K562 (cell line): ENCODE measurements around the gene ERCC2. TPM values are rescaled to one million over a fixed set of nuclear protein-coding genes. Genes with fewer than 3 reads are reported as not detected.

Experiments
- CCNT2 ChIP-seq: IDR thresholded peaks from 2 replicates; pipeline ENCODE4 v1.6.1; 2011; ENCODE audit warnings: borderline replicate concordance, low read depth, mild to moderate bottlenecking, moderate library complexity, mixed read lengths, low read length; ENCODE audit not compliant: insufficient read length; ENCODE audit errors: extremely low read depth
- ELF1 ChIP-seq: fragments of 200-800 bp; sonication (Bioruptor generic); IDR thresholded peaks from 2 replicates; pipeline ENCODE4 v1.6.1; 2016; ENCODE audit warnings: missing genetic modification characterization, missing compliant biosample characterization
- ESRRA ChIP-seq: fragments of 450-650 bp; IDR thresholded peaks from 2 replicates; pipeline ENCODE4 v1.6.1; 2014; ENCODE audit warnings: low read depth, mild to moderate bottlenecking, moderate library complexity, borderline replicate concordance
- ILF3 ChIP-seq: fragments of 450-650 bp; IDR thresholded peaks from 2 replicates; pipeline ENCODE4 v1.6.1; 2018; ENCODE audit warnings: antibody characterized with exemption, mild to moderate bottlenecking, moderate library complexity, borderline replicate concordance
- RBM17 ChIP-seq: fragments of 200-400 bp; formaldehyde crosslinking; IDR thresholded peaks from 2 replicates; pipeline ENCODE4 v1.6.1; 2017; ENCODE audit warnings: low read depth, mild to moderate bottlenecking, low read length, borderline replicate concordance
- SMARCA5 ChIP-seq: fragments of 450-650 bp; IDR thresholded peaks from 2 replicates; pipeline ENCODE4 v1.6.1; 2016
- polyA plus RNA-seq, 8 experiments: library from polyadenylated mRNA; depleted of rRNA in 4 of 8; stranded (reverse) in 5 of 8; unstranded in 3 of 8; fragments of >200 nt; fragmentation: Nextera tagmentation in 2 of 8; fragmentation: Illumina TruSeq in 1 of 8; extraction: Ambion mirVana in 2 of 8; extraction: Trizol in 1 of 8; gene quantifications; 2 replicates each; pipeline versions ENCODE4 v1.2.1 to v1.2.3, GENCODE V29; 2011 to 2014; ENCODE audit warnings: inconsistent platforms in 1 of 8, missing spikeins in 1 of 8
- total RNA-seq, 7 experiments: library from RNA; depleted of rRNA in 6 of 7; stranded (reverse); fragments of >200 nt in 6 of 7; fragmentation: Illumina TruSeq in 2 of 7; extraction: Trizol in 2 of 7; gene quantifications; 2 replicates each; pipeline versions ENCODE4 v1.2.1 to v1.2.3, GENCODE V29; 2011 to 2021; ENCODE audit warnings: low replicate concordance in 1 of 7
- TF ChIP-seq, protein P1 (sequence below): fragments of 200-600 bp; sonication (generic); IDR thresholded peaks from one replicate; pipeline ENCODE4 v1.6.1; 2012; ENCODE audit warnings: mild to moderate bottlenecking, low read depth, low read length, inconsistent platforms
- TF ChIP-seq, protein P2 (sequence below): IDR thresholded peaks from 3 replicates; pipeline ENCODE4 v1.6.1; 2011; ENCODE audit warnings: borderline replicate concordance, mild to moderate bottlenecking, moderate library complexity; ENCODE audit not compliant: insufficient read length; ENCODE audit errors: extremely low read depth

ERCC2 gene
- total and polyA plus RNA-seq, 9 of the 15 experiments (the other 6 are each of a cell fraction or from before 2014, with no cell fraction given), result 2.2 to 55.9 (median 23.4) TPM

DNA sequence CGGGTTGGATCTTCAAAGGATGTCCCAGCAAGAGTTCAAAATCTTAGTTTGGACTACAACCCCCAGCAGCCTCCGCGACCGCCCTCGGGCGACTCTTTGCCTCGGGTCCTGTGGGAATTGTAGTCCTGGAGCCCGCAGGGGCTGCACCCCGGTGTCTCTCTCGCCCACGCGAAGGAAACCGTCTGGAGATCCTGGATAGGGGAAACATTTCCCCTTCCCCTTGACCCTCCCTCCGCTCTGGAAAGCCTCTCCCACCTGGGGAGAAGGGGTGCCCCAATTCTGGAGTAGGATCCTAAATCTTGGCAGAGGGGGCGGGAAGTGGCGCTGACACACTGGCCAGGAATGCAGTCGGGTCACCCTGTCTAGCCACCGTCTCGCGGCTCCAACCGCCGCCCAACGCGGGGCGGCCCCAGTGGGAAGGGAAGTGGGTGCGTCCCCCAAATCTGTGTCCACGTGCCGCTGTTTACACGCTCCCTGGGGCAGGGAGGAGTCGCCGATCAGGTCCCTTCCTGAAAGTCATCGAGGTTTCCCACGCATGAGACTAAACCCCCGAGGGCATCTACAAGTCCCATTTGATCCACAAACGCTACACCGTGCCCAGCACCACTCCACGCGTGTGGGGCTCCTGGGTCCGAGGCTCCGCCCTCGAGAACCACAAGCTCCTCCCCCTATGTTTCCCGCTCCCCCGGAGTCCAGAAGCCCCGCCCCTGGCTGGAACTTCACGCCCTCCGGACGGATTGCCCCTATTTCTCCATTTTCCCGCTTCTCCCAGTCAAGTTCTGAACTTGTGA, 35.3 kb upstream of the ERCC2 start (continued):
- TF ChIP-seq, protein P1, sequence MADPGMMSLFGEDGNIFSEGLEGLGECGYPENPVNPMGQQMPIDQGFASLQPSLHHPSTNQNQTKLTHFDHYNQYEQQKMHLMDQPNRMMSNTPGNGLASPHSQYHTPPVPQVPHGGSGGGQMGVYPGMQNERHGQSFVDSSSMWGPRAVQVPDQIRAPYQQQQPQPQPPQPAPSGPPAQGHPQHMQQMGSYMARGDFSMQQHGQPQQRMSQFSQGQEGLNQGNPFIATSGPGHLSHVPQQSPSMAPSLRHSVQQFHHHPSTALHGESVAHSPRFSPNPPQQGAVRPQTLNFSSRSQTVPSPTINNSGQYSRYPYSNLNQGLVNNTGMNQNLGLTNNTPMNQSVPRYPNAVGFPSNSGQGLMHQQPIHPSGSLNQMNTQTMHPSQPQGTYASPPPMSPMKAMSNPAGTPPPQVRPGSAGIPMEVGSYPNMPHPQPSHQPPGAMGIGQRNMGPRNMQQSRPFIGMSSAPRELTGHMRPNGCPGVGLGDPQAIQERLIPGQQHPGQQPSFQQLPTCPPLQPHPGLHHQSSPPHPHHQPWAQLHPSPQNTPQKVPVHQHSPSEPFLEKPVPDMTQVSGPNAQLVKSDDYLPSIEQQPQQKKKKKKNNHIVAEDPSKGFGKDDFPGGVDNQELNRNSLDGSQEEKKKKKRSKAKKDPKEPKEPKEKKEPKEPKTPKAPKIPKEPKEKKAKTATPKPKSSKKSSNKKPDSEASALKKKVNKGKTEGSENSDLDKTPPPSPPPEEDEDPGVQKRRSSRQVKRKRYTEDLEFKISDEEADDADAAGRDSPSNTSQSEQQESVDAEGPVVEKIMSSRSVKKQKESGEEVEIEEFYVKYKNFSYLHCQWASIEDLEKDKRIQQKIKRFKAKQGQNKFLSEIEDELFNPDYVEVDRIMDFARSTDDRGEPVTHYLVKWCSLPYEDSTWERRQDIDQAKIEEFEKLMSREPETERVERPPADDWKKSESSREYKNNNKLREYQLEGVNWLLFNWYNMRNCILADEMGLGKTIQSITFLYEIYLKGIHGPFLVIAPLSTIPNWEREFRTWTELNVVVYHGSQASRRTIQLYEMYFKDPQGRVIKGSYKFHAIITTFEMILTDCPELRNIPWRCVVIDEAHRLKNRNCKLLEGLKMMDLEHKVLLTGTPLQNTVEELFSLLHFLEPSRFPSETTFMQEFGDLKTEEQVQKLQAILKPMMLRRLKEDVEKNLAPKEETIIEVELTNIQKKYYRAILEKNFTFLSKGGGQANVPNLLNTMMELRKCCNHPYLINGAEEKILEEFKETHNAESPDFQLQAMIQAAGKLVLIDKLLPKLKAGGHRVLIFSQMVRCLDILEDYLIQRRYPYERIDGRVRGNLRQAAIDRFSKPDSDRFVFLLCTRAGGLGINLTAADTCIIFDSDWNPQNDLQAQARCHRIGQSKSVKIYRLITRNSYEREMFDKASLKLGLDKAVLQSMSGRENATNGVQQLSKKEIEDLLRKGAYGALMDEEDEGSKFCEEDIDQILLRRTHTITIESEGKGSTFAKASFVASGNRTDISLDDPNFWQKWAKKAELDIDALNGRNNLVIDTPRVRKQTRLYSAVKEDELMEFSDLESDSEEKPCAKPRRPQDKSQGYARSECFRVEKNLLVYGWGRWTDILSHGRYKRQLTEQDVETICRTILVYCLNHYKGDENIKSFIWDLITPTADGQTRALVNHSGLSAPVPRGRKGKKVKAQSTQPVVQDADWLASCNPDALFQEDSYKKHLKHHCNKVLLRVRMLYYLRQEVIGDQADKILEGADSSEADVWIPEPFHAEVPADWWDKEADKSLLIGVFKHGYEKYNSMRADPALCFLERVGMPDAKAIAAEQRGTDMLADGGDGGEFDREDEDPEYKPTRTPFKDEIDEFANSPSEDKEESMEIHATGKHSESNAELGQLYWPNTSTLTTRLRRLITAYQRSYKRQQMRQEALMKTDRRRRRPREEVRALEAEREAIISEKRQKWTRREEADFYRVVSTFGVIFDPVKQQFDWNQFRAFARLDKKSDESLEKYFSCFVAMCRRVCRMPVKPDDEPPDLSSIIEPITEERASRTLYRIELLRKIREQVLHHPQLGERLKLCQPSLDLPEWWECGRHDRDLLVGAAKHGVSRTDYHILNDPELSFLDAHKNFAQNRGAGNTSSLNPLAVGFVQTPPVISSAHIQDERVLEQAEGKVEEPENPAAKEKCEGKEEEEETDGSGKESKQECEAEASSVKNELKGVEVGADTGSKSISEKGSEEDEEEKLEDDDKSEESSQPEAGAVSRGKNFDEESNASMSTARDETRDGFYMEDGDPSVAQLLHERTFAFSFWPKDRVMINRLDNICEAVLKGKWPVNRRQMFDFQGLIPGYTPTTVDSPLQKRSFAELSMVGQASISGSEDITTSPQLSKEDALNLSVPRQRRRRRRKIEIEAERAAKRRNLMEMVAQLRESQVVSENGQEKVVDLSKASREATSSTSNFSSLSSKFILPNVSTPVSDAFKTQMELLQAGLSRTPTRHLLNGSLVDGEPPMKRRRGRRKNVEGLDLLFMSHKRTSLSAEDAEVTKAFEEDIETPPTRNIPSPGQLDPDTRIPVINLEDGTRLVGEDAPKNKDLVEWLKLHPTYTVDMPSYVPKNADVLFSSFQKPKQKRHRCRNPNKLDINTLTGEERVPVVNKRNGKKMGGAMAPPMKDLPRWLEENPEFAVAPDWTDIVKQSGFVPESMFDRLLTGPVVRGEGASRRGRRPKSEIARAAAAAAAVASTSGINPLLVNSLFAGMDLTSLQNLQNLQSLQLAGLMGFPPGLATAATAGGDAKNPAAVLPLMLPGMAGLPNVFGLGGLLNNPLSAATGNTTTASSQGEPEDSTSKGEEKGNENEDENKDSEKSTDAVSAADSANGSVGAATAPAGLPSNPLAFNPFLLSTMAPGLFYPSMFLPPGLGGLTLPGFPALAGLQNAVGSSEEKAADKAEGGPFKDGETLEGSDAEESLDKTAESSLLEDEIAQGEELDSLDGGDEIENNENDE, result no peak
- TF ChIP-seq, protein P2, sequence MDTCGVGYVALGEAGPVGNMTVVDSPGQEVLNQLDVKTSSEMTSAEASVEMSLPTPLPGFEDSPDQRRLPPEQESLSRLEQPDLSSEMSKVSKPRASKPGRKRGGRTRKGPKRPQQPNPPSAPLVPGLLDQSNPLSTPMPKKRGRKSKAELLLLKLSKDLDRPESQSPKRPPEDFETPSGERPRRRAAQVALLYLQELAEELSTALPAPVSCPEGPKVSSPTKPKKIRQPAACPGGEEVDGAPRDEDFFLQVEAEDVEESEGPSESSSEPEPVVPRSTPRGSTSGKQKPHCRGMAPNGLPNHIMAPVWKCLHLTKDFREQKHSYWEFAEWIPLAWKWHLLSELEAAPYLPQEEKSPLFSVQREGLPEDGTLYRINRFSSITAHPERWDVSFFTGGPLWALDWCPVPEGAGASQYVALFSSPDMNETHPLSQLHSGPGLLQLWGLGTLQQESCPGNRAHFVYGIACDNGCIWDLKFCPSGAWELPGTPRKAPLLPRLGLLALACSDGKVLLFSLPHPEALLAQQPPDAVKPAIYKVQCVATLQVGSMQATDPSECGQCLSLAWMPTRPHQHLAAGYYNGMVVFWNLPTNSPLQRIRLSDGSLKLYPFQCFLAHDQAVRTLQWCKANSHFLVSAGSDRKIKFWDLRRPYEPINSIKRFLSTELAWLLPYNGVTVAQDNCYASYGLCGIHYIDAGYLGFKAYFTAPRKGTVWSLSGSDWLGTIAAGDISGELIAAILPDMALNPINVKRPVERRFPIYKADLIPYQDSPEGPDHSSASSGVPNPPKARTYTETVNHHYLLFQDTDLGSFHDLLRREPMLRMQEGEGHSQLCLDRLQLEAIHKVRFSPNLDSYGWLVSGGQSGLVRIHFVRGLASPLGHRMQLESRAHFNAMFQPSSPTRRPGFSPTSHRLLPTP, result no peak
- TF ChIP-seq ESRRA (no peak; the same call in none of the 2 replicates), ELF1 (peak; percentile 20; the same call in 1 of the 2 replicates), CCNT2 (no peak), RBM17 (no peak), ILF3 (no peak), SMARCA5 (no peak)
